HG03108 (cell line): ENCODE data around the gene CUX1.

Source experiments
- ATAC-seq: cut with Tn5 transposase; IDR thresholded peaks from one replicate; pipeline ENCODE4 v1.9.1; 2021; ENCODE audit warnings: moderate library complexity; ENCODE audit not compliant: unreplicated experiment

The CUX1 gene

GRCh38 chr7:102089175-102090098, 272.0 kb downstream of the CUX1 start:
- no peak for ATAC-seq

GRCh38 chr7:102093599-102094315, 276.3 kb downstream of the CUX1 start:
- ATAC-seq, result no peak

GRCh38 chr7:102094316-102094650, 276.9 kb downstream of the CUX1 start:
- no peak for ATAC-seq

- no peak for ATAC-seq
Observed at GRCh38 chr7:102095321-102096011, 278.0 kb downstream of the CUX1 start.

GRCh38 chr7:102096012-102096332, 278.5 kb downstream of the CUX1 start:
- ATAC-seq, result no peak

- ATAC-seq, result no peak
Observed at GRCh38 chr7:102096706-102097427, 279.4 kb downstream of the CUX1 start.

GRCh38 chr7:102097601-102098161, 280.3 kb downstream of the CUX1 start:
- ATAC-seq, result no peak

- no peak for ATAC-seq
Observed at GRCh38 chr7:102098986-102099385, 281.6 kb downstream of the CUX1 start.

- ATAC-seq, result no peak
Observed at GRCh38 chr7:102099474-102099873, 282.0 kb downstream of the CUX1 start.

- no peak for ATAC-seq
Observed at GRCh38 chr7:102101111-102101551, 283.7 kb downstream of the CUX1 start.

- ATAC-seq, result no peak
Observed at GRCh38 chr7:102101926-102102325, 284.5 kb downstream of the CUX1 start.

- ATAC-seq, result no peak
Observed at GRCh38 chr7:102103027-102103372, 285.6 kb downstream of the CUX1 start.

- ATAC-seq, result no peak
Observed at GRCh38 chr7:102104245-102104644, 286.8 kb downstream of the CUX1 start.

GRCh38 chr7:102106625-102107024, 289.2 kb downstream of the CUX1 start:
- ATAC-seq, result no peak

- no peak for ATAC-seq
Observed at GRCh38 chr7:102107474-102108104, 290.2 kb downstream of the CUX1 start.

GRCh38 chr7:102111061-102112041, 293.9 kb downstream of the CUX1 start:
- no peak for ATAC-seq

GRCh38 chr7:102115181-102115580, 297.8 kb downstream of the CUX1 start:
- no peak for ATAC-seq

- ATAC-seq, result no peak
Observed at GRCh38 chr7:102115931-102116330, 298.5 kb downstream of the CUX1 start.

- no peak for ATAC-seq
Observed at GRCh38 chr7:102117743-102118142, 300.3 kb downstream of the CUX1 start.
